ENCODE data around the gene KMT2B.

The KMT2B gene

GRCh38 chr19:35717665-35718344 is at the start of gene KMT2B:
Gene KMT2B (plus strand): TSS chr19:35718003. CDS start chr19:35718019, 16 bp downstream.
- no peaks in the 10 kb centered on the region for H3K9me3 ChIP-seq (ENCODE audit: severe bottlenecking)
- H3K27me3 ChIP-seq (ENCODE audit: insufficient read depth, low read depth, severe bottlenecking), result no peaks in the 10 kb centered on the region
- peaks cover 28% of the 10 kb centered on the region for H3K36me3 ChIP-seq
- DNase-seq, result peak; percentile 97
- no peak for TF ChIP-seq CTCF (IDR thresholded peaks at IDR 0.05; ENCODE audit: low read depth, low read length)
- H3K4me3 ChIP-seq (ENCODE audit: low read depth, low read length), result peak within 1 kb of the TSS; percentile 89
- H3K27ac ChIP-seq, result peak within 1 kb of the TSS; percentile 93

- no peaks in the 10 kb centered on the region for H3K27me3 ChIP-seq (ENCODE audit: insufficient read depth, low read depth, severe bottlenecking)
- no peak for DNase-seq
- no peak overlapping the region for H3K4me3 ChIP-seq (ENCODE audit: low read depth, low read length)
- H3K36me3 ChIP-seq, result 0 out of 2 replicates have a peak, but pooled peaks cover 2% of the 10 kb centered on the region
- no peak for TF ChIP-seq CTCF (IDR thresholded peaks at IDR 0.05; ENCODE audit: low read depth, low read length)
- no peak overlapping the region for H3K27ac ChIP-seq
- H3K9me3 ChIP-seq (ENCODE audit: severe bottlenecking), result no peaks in the 10 kb centered on the region
Measured at GRCh38 chr19:35669566-35669965, 48.2 kb upstream of the KMT2B start.

- Histone ChIP-seq H3K4me3 (ENCODE audit: low read depth, low read length) (no peak overlapping the region), H3K9me3 (ENCODE audit: severe bottlenecking) (no peaks in the 10 kb centered on the region), H3K27ac (no peak overlapping the region), H3K27me3 (ENCODE audit: insufficient read depth, low read depth, severe bottlenecking) (no peaks in the 10 kb centered on the region), H3K36me3 (0 out of 2 replicates have a peak, but pooled peaks cover 2% of the 10 kb centered on the region)
- DNase-seq, result no peak
- TF ChIP-seq CTCF (IDR thresholded peaks at IDR 0.05; ENCODE audit: low read depth, low read length), result no peak
Measured at GRCh38 chr19:35669974-35670373, 47.8 kb upstream of the KMT2B start.

- no peaks in the 10 kb centered on the region for H3K36me3 ChIP-seq
- H3K27ac ChIP-seq, result no peak overlapping the region
- TF ChIP-seq CTCF (IDR thresholded peaks at IDR 0.05; ENCODE audit: low read depth, low read length), result no peak
- H3K9me3 ChIP-seq (ENCODE audit: severe bottlenecking), result no peaks in the 10 kb centered on the region
- DNase-seq, result no peak
- H3K27me3 ChIP-seq (ENCODE audit: insufficient read depth, low read depth, severe bottlenecking), result no peaks in the 10 kb centered on the region
- no peak overlapping the region for H3K4me3 ChIP-seq (ENCODE audit: low read depth, low read length)
Measured at GRCh38 chr19:35670686-35671085, 47.1 kb upstream of the KMT2B start.

GRCh38 chr19:35671818-35672217 is 46.0 kb upstream of the KMT2B start:
- H3K36me3 ChIP-seq, result no peaks in the 10 kb centered on the region
- no peak for DNase-seq
- TF ChIP-seq CTCF (IDR thresholded peaks at IDR 0.05; ENCODE audit: low read depth, low read length), result no peak
- no peak overlapping the region for H3K27ac ChIP-seq
- no peaks in the 10 kb centered on the region for H3K9me3 ChIP-seq (ENCODE audit: severe bottlenecking)
- no peaks in the 10 kb centered on the region for H3K27me3 ChIP-seq (ENCODE audit: insufficient read depth, low read depth, severe bottlenecking)
- no peak overlapping the region for H3K4me3 ChIP-seq (ENCODE audit: low read depth, low read length)

All from WERI-Rb-1 (cell line).